Stimulated activated CD8-positive, alpha-beta memory T cell treated with anti-CD3 and anti-CD28 coated beads, Interleukin-15, amount 100 ng/mL, for 4 hours (primary cell): Measurements from ENCODE around the gene NEDD1.
A peak's percentile ranks its signal among the peaks of the same experiment; 100 is the strongest.

Experiments used
- DNase-seq, 2 donors: peaks; one replicate each; pipeline ENCODE4 v3.0.0-alpha.2; 2020; ENCODE audit warnings: low read depth in 2 of 2

Gene NEDD1

GRCh38 chr12:96906849-96907670 lies at the start of gene NEDD1:
TSS of gene NEDD1 (plus strand) at chr12:96907257. CDS start at chr12:96909760, 2,503 bp downstream.
- DNase-seq = peak; percentile 50 to 74

GRCh38 chr12:96858162-96858561 lies 48.9 kb upstream of the NEDD1 start:
- DNase-seq = no peak

DNA sequence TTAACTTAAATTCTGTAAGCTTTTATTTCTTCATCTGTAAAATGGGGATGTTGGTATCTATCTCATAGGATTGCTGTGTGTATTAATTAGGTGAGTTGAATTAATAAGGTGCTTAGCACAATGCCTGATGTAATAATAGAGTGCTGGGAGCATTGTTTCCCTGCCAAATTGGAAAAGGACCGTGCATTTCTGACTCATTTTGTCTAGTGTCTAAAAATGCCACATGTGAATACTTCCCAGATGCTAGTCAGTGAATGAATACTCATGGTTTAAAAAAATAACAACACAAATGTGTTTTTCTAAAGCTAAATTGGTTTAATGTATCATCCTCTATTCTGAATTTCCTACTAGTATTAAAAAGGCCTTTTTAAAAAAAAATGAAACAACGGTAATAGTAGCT lies 45.4 kb upstream of the NEDD1 start:
- DNase-seq = no peak

GRCh38 chr12:96862326-96862725 lies 44.7 kb upstream of the NEDD1 start:
- no peak for DNase-seq

DNA sequence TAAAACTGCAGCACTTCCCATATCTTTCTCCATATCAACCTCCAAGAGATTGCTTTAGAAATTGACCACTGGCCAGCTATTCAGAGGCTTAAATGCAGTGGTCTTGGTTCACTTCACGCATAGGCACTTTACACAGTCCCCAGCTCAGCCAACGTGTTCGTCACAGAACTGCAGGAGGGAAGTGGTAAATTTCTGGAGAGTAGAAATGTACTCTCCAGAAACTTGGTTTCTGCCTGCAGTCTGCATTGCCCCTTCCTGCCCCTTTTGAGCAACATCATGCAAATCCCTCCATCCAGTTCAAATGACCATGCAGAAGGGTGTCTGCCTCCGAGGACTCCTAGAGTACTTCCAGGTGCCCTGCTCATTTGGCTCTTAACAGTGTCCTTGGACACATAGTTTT lies 42.7 kb upstream of the NEDD1 start:
- DNase-seq = no peak

- DNase-seq = no peak
Measured at GRCh38 chr12:96866801-96867590, 40.1 kb upstream of the NEDD1 start.

GRCh38 chr12:96870946-96871345 lies 36.1 kb upstream of the NEDD1 start:
- no peak for DNase-seq

GRCh38 chr12:96872961-96873360 lies 34.1 kb upstream of the NEDD1 start:
- DNase-seq = no peak

- DNase-seq = no peak
Measured at GRCh38 chr12:96874211-96874610, 32.8 kb upstream of the NEDD1 start.

DNA sequence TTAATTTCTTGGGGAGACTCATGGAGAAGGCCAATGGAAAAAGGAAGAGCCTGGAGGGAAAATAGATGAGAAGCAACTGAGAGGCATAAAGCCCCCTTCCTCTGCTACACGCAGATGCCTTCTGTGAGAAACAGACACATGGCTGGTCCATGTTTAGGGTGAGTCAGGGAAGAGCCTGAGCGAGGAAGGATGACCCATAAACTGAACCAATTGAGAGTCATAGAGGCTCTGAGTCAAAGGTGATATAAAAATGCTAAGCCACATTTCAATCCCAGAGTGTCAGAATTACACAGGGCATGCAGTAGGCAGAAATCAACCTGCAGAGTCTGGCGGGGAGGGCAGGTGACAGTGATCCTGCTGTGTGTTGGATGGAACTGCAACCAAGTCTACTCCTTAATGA lies 30.1 kb upstream of the NEDD1 start:
- DNase-seq = no peak

DNA sequence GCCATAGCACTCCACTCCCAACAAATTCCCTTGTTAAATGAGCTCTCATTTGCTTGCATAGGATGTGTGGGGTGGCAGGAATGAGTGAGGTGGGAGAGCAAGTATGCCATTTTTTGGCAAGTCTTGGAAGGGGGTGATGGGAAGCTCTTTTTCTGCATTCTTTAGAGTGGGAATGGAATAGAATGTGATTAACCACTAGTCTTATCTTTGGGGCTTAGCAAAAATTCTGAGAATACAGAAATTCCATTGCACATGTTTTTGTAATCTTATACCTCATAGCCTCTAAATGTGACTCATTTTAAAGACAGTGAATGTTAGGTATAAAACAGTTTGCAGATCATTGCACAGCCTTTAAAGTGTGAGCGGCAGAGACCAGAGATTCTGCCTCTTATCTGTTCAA lies 28.4 kb upstream of the NEDD1 start:
- no peak for DNase-seq

GRCh38 chr12:96879301-96879700 lies 27.8 kb upstream of the NEDD1 start:
- DNase-seq = no peak

GRCh38 chr12:96880220-96880619 lies 26.8 kb upstream of the NEDD1 start:
- DNase-seq = no peak

DNA sequence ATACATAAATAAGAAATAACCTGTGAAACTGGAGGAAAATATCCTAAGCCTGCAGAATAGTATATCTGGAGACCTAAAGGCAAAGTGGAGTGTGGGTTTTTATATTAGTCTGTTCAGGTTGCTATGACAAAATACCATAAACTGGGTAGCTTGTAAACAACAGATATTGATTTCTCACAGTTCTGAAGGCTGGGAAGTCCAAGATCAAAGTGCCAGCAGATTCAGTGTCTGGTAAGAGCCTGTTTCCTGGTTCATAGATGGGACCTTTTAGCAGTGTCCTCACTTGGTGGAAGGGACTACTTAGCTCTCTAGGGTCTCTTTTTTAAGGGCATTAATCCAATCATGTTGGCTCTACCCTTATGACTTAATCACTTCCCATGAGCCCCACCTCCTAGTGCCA lies 25.4 kb upstream of the NEDD1 start:
- DNase-seq = no peak

GRCh38 chr12:96882862-96883261 lies 24.2 kb upstream of the NEDD1 start:
- DNase-seq = no peak

DNA sequence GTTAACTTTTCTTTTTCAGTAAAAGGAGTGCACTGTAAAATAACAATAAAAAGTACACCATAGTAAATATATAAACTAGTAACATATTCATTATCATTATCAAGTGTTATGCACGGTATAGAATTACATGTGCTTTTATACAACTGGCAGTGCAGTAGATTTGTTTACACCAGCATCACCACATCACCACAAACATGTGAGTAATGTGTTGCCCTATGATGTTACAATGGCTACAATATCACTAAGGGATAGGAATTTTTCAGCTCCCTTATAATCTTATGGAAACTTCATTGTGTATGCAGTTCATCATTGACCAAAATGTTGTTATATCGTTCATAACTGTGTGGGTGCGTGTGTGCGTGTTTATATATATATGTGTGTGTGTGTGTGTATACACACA lies 23.5 kb upstream of the NEDD1 start:
- DNase-seq = no peak

- DNase-seq = no peak
Measured at GRCh38 chr12:96886998-96887677, 19.9 kb upstream of the NEDD1 start.

DNA sequence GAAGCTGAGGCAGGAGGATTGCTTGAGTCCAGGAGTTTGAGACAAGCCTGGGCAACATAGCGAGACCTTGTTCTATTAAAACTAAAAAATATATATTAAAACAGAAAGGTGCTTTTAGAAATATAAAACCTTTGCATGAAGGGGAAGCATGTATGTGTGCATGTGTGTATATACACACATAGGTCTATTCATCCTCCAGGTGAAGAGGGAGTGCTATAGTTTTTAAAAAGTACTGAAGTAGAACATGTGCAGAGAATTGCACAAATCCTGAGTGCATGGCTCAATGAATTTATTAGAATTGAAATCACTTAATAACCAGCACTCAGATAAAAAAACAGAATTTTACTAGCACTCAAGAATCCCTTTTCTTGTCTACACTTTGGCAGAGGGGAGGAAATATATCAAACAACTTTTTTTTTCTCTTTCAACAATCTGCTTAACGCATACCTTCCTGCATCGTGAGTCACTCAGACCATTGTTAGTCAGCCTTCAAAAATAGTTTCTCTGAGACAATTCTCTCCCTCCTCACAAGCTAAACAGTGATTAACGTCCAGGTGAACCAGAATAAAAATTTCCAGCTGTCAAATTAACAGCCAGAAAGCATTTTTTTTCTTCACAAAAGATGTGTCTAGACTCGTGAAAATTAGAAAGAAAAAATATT lies 17.7 kb upstream of the NEDD1 start:
- DNase-seq = no peak

DNA sequence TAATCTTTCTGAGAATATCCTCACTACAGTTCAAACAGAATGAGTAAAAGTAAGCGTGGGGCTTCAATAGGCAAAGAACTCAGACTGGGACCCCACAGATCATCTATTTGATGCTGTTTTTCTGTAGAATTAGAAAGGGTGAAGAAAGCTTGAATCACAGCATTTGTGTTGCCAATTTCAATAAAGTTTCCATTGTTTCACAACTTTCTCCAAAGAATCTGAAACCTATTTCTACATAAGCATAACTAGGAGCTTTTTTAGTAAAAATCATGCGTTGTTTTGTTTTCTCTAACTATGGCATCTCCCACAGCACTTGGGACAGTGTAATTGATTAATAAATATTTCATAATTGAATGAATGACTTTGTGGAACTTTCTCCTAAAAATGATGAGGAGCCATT lies 16.7 kb upstream of the NEDD1 start:
- no peak for DNase-seq

DNA sequence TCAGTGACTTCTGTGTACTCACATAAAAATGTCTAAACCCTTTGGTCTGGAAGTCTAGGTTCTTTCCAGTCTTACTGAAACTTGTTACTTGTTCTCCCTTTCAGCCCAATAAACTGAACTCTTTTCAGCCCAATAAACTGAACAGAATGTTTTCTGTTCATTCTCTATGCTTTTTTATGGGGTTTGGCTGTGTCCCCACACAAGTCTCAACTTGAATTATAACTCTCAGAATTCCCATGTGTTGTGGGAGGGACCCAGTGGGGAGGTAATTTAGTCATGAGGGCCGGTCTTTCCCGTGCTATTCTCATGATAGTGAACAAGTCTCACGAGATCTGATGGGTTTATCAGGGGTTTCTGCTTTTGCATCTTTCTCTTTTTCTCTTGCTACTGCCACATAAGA lies 15.0 kb upstream of the NEDD1 start:
- DNase-seq = no peak

GRCh38 chr12:96897421-96897820 lies 9.6 kb upstream of the NEDD1 start:
- DNase-seq = no peak

GRCh38 chr12:96901175-96901574 lies 5.9 kb upstream of the NEDD1 start:
- DNase-seq = no peak
